ENCODE measurements around the gene SIGLEC15. TPM values are rescaled to one million over a fixed set of nuclear protein-coding genes. Genes with fewer than 3 reads are reported as not detected.
"Not testable (repeated sequence)": the region's sequence is repeated elsewhere in the genome, so short reads cannot be mapped to it uniquely, and the experiment has no call there.

The SIGLEC15 gene
- total RNA-seq, 4 donors from 2014 or later = not detected

DNA sequence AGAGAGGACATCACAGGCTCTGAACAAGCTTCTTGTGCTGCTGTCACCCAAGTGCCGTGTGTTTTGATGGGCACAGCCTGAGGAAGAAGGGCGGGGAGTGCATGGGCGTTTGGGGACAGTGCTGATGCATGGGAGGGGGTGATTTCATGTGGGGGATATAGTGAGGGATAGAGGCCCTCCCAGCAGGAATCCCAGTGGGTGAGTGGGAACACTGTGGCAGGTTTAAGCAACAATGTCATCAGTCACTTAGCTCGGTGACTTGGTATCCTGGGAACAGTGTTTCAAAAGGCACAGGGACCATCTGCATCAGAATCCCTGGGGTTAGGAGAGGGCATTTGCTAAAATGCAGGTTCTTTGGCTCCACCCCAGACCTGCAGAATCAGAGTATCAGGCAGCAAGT is 609 bp downstream of the SIGLEC15 start:
- no peaks in the 10 kb centered on the region for H3K4me1 ChIP-seq
- H3K27ac ChIP-seq = no peak overlapping the region
- in situ Hi-C loops (cut with MboI; ENCODE audit: low sequenced_read_pairs in 4 of 4) = no loop called here
- TF ChIP-seq, protein P1, sequence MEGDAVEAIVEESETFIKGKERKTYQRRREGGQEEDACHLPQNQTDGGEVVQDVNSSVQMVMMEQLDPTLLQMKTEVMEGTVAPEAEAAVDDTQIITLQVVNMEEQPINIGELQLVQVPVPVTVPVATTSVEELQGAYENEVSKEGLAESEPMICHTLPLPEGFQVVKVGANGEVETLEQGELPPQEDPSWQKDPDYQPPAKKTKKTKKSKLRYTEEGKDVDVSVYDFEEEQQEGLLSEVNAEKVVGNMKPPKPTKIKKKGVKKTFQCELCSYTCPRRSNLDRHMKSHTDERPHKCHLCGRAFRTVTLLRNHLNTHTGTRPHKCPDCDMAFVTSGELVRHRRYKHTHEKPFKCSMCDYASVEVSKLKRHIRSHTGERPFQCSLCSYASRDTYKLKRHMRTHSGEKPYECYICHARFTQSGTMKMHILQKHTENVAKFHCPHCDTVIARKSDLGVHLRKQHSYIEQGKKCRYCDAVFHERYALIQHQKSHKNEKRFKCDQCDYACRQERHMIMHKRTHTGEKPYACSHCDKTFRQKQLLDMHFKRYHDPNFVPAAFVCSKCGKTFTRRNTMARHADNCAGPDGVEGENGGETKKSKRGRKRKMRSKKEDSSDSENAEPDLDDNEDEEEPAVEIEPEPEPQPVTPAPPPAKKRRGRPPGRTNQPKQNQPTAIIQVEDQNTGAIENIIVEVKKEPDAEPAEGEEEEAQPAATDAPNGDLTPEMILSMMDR (IDR thresholded peaks at IDR 0.05 in 4 of 5, conservative IDR thresholded peaks at IDR 0.05 in 1 of 5) = no peak
- no peak for TF ChIP-seq POLR2A (IDR thresholded peaks at IDR 0.05)
- DNase-seq (no peak), ATAC-seq (no peak)
- H3K27me3 ChIP-seq = peaks cover 0 to 4% (median 0%) of the 10 kb centered on the region in 3 donors
- no peak overlapping the region for H3K4me3 ChIP-seq
- no peaks in the 10 kb centered on the region for H3K36me3 ChIP-seq
- intact Hi-C loops (cut with DNase I; ENCODE audit: low total_unique reads) = no loop called here
- no peaks in the 10 kb centered on the region for H3K9me3 ChIP-seq

DNA sequence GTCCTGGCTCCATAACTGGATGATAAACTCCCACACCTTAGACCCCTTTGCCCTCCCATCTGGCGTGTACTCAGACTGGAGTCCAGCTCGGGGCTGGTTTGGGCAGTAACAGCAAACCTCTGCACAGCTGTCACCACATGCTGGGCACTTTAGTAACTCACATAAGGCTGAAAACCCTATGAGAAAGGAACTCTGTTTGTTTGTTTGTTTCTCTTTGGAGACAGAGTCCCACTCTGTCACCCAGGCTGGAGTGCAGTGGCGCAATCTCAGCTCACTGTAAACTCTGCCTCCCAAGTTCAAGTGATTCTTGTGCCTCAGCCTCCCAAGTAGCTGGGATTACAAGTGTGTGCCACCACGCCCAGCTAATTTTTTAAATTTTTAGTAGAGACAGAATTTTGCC is 1.2 kb downstream of the SIGLEC15 start:
- in situ Hi-C loops (cut with MboI; ENCODE audit: low sequenced_read_pairs in 4 of 4); H3K4me1 ChIP-seq; ATAC-seq; H3K36me3 ChIP-seq; H3K4me3 ChIP-seq; H3K27me3 ChIP-seq; H3K9me3 ChIP-seq; H3K27ac ChIP-seq; DNase-seq; intact Hi-C loops (cut with DNase I; ENCODE audit: low total_unique reads): not testable (repeated sequence)

DNA sequence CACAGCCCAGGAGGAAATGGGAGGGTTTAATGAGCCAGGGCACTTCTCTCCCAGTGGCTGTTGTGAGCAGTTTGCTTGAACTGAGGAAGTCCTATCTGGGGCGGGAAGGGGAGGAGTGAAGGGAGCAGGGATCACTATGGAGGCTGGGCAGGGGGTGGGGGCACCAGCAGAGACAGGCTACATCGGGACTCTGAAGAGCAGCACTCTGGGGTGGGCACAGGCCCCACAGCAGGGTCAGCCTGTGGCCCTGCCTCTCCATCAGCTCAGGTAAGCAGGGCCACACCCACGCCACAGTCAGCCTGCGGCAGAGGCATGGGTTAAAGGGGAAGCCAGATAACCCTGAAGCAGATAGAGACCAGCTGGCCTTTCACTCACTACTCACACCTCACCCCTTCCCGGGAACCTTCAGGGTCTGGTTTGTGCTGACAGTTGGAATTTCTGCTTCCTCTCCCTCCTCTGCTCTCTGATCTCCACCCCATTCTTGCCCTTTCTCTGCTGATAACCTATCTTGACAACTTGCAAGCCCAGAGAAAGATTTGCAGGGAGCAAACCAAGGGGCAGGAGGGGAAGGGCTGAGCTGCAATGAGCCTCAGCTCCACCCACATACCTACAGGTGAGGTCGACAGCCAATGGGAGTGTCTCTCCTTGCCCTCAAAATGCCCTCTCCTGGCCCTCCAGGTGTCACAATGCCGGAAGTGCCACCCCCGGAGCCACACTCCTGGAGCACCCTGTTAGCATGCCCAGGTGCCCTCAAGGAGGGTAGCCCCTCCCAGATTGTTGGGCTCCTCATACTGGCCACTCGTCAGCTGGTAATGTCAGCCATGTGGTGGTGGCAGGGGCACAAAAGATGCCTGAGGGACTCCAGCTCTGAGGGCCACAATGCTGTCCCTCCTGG is 3.7 kb downstream of the SIGLEC15 start:
- in situ Hi-C loops (cut with MboI; ENCODE audit: low sequenced_read_pairs in 4 of 4) (no loop called here), intact Hi-C loops (cut with DNase I; ENCODE audit: low total_unique reads) (no loop called here)
- Histone ChIP-seq H3K4me3 (no peak overlapping the region), H3K36me3 (no peaks in the 10 kb centered on the region), H3K4me1 (no peaks in the 10 kb centered on the region), H3K27me3 (peaks cover 0 to 4% (median 0%) of the 10 kb centered on the region in 3 donors), H3K27ac (no peak overlapping the region), H3K9me3 (no peaks in the 10 kb centered on the region)
- peak in 1 of 2 donors; percentile 13 for DNase-seq
- no peak for TF ChIP-seq POLR2A (IDR thresholded peaks at IDR 0.05)
- TF ChIP-seq, protein P1 (IDR thresholded peaks at IDR 0.05 in 4 of 5, conservative IDR thresholded peaks at IDR 0.05 in 1 of 5) = no peak
- no peak for ATAC-seq

DNA sequence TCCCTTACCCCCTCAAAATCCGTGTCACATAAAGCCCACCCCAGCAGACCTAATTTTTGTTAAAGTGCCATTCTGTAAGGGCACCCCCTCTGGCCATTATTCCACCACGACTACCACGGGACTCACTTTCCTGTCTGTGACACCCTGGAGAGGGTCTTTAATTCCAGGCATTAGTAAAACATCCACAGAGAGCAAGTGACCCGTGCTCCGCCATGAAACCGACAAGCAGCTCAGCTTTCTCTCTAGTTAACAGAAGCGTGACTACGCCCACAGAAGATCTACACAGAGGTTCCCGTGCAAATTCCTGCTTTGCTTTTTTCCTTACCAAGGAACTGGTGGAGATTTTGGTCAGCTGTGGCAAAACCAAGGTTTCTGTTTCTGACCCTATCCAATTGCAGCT is 4.4 kb downstream of the SIGLEC15 start:
- intact Hi-C loops (cut with DNase I; ENCODE audit: low total_unique reads) = no loop called here
- Histone ChIP-seq H3K27ac (no peak overlapping the region), H3K4me1 (no peaks in the 10 kb centered on the region), H3K36me3 (no peaks in the 10 kb centered on the region), H3K27me3 (peaks cover 0 to 4% (median 0%) of the 10 kb centered on the region in 3 donors), H3K4me3 (no peak overlapping the region), H3K9me3 (no peaks in the 10 kb centered on the region)
- DNase-seq = no peak
- in situ Hi-C loops (cut with MboI; ENCODE audit: low sequenced_read_pairs in 4 of 4) = loop anchor here in 1 of 4 donors (10.0 kb wide), 1 partner anchor 55 kb away; no protein-coding TSS in a partner anchor
- no peak for ATAC-seq
- TF ChIP-seq POLR2A (IDR thresholded peaks at IDR 0.05) = no peak
- TF ChIP-seq, protein P1 (IDR thresholded peaks at IDR 0.05 in 4 of 5, conservative IDR thresholded peaks at IDR 0.05 in 1 of 5) = no peak

DNA sequence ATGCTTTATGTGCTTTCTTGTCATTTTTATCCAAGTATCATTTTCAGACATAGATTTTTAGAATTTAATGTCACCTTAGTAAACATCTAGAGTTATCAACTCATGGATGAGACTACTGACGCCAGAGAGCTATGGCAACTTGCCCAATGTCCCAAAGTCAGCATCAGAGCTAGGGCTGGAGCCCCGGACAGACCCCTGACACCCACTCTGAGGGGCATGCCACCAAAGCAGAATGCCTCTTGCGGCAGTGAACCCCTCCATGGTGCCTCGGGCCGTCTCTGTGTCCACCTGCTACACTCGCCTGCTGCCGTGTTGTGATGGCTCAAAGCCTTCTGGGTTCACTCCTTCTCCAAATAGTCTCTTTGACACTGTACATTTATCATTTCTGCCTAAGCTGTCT is 5.4 kb downstream of the SIGLEC15 start:
- Histone ChIP-seq H3K27ac (no peak overlapping the region), H3K4me3 (no peak overlapping the region), H3K4me1 (no peaks in the 10 kb centered on the region), H3K36me3 (no peaks in the 10 kb centered on the region), H3K27me3 (peaks cover 1 to 8% (median 6%) of the 10 kb centered on the region in 3 donors), H3K9me3 (no peaks in the 10 kb centered on the region)
- in situ Hi-C loops (cut with MboI; ENCODE audit: low sequenced_read_pairs in 4 of 4) = loop anchor here in 1 of 4 donors (10.0 kb wide), 1 partner anchor 56 kb away; no protein-coding TSS in a partner anchor
- no peak for DNase-seq
- TF ChIP-seq, protein P1 (IDR thresholded peaks at IDR 0.05 in 4 of 5, conservative IDR thresholded peaks at IDR 0.05 in 1 of 5) = no peak
- no peak for TF ChIP-seq POLR2A (IDR thresholded peaks at IDR 0.05)
- ATAC-seq = no peak
- intact Hi-C loops (cut with DNase I; ENCODE audit: low total_unique reads) = no loop called here
